ENCODE results near the gene RAPGEF5.
"Not testable (repeated sequence)": the region's sequence is repeated elsewhere in the genome, so short reads cannot be mapped to it uniquely, and the experiment has no call there.

RAPGEF5 gene

GRCh38 chr7:22109761-22110160 is 247.2 kb downstream of the RAPGEF5 start:
- Histone ChIP-seq H3K36me3 (ENCODE audit: insufficient read depth, low read depth, low read length) (no peaks in the 10 kb centered on the region), H3K27me3 (ENCODE audit: insufficient read depth, low read length) (no peaks in the 10 kb centered on the region), H3K9me3 (ENCODE audit: insufficient read depth, low read depth, low read length) (no peaks in the 10 kb centered on the region), H3K4me3 (ENCODE audit: low read length) (no peak overlapping the region), H3K27ac (ENCODE audit: low read length) (no peak overlapping the region), H3K4me1 (ENCODE audit: insufficient read depth, low read length) (no peaks in the 10 kb centered on the region), H3K9ac (ENCODE audit: low read depth, low read length) (no peak overlapping the region)

GRCh38 chr7:22108151-22108845 is 248.7 kb downstream of the RAPGEF5 start:
- H3K9me3 ChIP-seq (ENCODE audit: insufficient read depth, low read depth, low read length): no peaks in the 10 kb centered on the region
- H3K4me3 ChIP-seq (ENCODE audit: low read length): no peak overlapping the region
- H3K36me3 ChIP-seq (ENCODE audit: insufficient read depth, low read depth, low read length): no peaks in the 10 kb centered on the region
- no peaks in the 10 kb centered on the region for H3K27me3 ChIP-seq (ENCODE audit: insufficient read depth, low read length)
- no peaks in the 10 kb centered on the region for H3K4me1 ChIP-seq (ENCODE audit: insufficient read depth, low read length)
- H3K27ac ChIP-seq (ENCODE audit: low read length): no peak overlapping the region
- no peak overlapping the region for H3K9ac ChIP-seq (ENCODE audit: low read depth, low read length)

GRCh38 chr7:22105550-22105949 is 251.4 kb downstream of the RAPGEF5 start:
- Histone ChIP-seq H3K9ac (ENCODE audit: low read depth, low read length) (no peak overlapping the region), H3K4me3 (ENCODE audit: low read length) (no peak overlapping the region), H3K27me3 (ENCODE audit: insufficient read depth, low read length) (no peaks in the 10 kb centered on the region), H3K9me3 (ENCODE audit: insufficient read depth, low read depth, low read length) (peaks cover 6% of the 10 kb centered on the region; the same call in 1 of the 2 replicates), H3K36me3 (ENCODE audit: insufficient read depth, low read depth, low read length) (no peaks in the 10 kb centered on the region), H3K4me1 (ENCODE audit: insufficient read depth, low read length) (no peaks in the 10 kb centered on the region), H3K27ac (ENCODE audit: low read length) (no peak overlapping the region)

- Histone ChIP-seq H3K4me3 (ENCODE audit: low read length) (no peak overlapping the region), H3K4me1 (ENCODE audit: insufficient read depth, low read length) (peaks cover 9% of the 10 kb centered on the region; the same call in 1 of the 2 replicates), H3K27ac (ENCODE audit: low read length) (no peak overlapping the region), H3K9me3 (ENCODE audit: insufficient read depth, low read depth, low read length) (no peaks in the 10 kb centered on the region; the same call in none of the 2 replicates), H3K36me3 (ENCODE audit: insufficient read depth, low read depth, low read length) (no peaks in the 10 kb centered on the region), H3K27me3 (ENCODE audit: insufficient read depth, low read length) (no peaks in the 10 kb centered on the region), H3K9ac (ENCODE audit: low read depth, low read length) (no peak overlapping the region)
These were observed 262.3 kb downstream of the RAPGEF5 start for GRCh38 chr7:22094413-22095342.

- Histone ChIP-seq H3K4me3 (ENCODE audit: low read length) (no peak overlapping the region), H3K27me3 (ENCODE audit: insufficient read depth, low read length) (no peaks in the 10 kb centered on the region), H3K4me1 (ENCODE audit: insufficient read depth, low read length) (peaks cover 9% of the 10 kb centered on the region; the same call in 1 of the 2 replicates), H3K27ac (ENCODE audit: low read length) (no peak overlapping the region), H3K9me3 (ENCODE audit: insufficient read depth, low read depth, low read length) (no peaks in the 10 kb centered on the region; the same call in 1 of the 2 replicates), H3K9ac (ENCODE audit: low read depth, low read length) (no peak overlapping the region), H3K36me3 (ENCODE audit: insufficient read depth, low read depth, low read length) (no peaks in the 10 kb centered on the region)
These were observed 263.0 kb downstream of the RAPGEF5 start for GRCh38 chr7:22093936-22094335.

GRCh38 chr7:22093001-22093400 is 264.0 kb downstream of the RAPGEF5 start:
- Histone ChIP-seq H3K9me3 (ENCODE audit: insufficient read depth, low read depth, low read length) (no peaks in the 10 kb centered on the region; the same call in 1 of the 2 replicates), H3K4me3 (ENCODE audit: low read length) (no peak overlapping the region), H3K27ac (ENCODE audit: low read length) (no peak overlapping the region), H3K27me3 (ENCODE audit: insufficient read depth, low read length) (no peaks in the 10 kb centered on the region), H3K4me1 (ENCODE audit: insufficient read depth, low read length) (peaks cover 9% of the 10 kb centered on the region; the same call in 1 of the 2 replicates), H3K36me3 (ENCODE audit: insufficient read depth, low read depth, low read length) (no peaks in the 10 kb centered on the region), H3K9ac (ENCODE audit: low read depth, low read length) (no peak overlapping the region)

GRCh38 chr7:22090958-22091525 is 265.9 kb downstream of the RAPGEF5 start:
- H3K4me1 ChIP-seq (ENCODE audit: insufficient read depth, low read length); H3K9ac ChIP-seq (ENCODE audit: low read depth, low read length): not testable (repeated sequence)

GRCh38 chr7:22090512-22090911 is 266.4 kb downstream of the RAPGEF5 start:
- H3K9me3 ChIP-seq (ENCODE audit: insufficient read depth, low read depth, low read length): no peaks in the 10 kb centered on the region; the same call in 1 of the 2 replicates
- no peaks in the 10 kb centered on the region for H3K36me3 ChIP-seq (ENCODE audit: insufficient read depth, low read depth, low read length)
- H3K27me3 ChIP-seq (ENCODE audit: insufficient read depth, low read length): no peaks in the 10 kb centered on the region
- no peak overlapping the region for H3K9ac ChIP-seq (ENCODE audit: low read depth, low read length)
- no peak overlapping the region for H3K27ac ChIP-seq (ENCODE audit: low read length)
- no peak overlapping the region for H3K4me3 ChIP-seq (ENCODE audit: low read length)
- H3K4me1 ChIP-seq (ENCODE audit: insufficient read depth, low read length): peaks cover 2% of the 10 kb centered on the region; the same call in 1 of the 2 replicates

More at GRCh38 chr7:22090958-22091525, 265.9 kb downstream of the RAPGEF5 start:
- not testable (repeated sequence) for H3K27ac ChIP-seq (ENCODE audit: low read length); H3K27me3 ChIP-seq (ENCODE audit: insufficient read depth, low read length); H3K9me3 ChIP-seq (ENCODE audit: insufficient read depth, low read depth, low read length); H3K4me3 ChIP-seq (ENCODE audit: low read length); H3K36me3 ChIP-seq (ENCODE audit: insufficient read depth, low read depth, low read length)

GRCh38 chr7:22090107-22090506 is 266.8 kb downstream of the RAPGEF5 start:
- H3K27ac ChIP-seq (ENCODE audit: low read length): no peak overlapping the region

GRCh38 chr7:22088827-22089226 is 268.1 kb downstream of the RAPGEF5 start:
- no peaks in the 10 kb centered on the region; the same call in 1 of the 2 replicates for H3K4me1 ChIP-seq (ENCODE audit: insufficient read depth, low read length)
- no peaks in the 10 kb centered on the region; the same call in 1 of the 2 replicates for H3K9me3 ChIP-seq (ENCODE audit: insufficient read depth, low read depth, low read length)
- no peak overlapping the region for H3K27ac ChIP-seq (ENCODE audit: low read length)
- H3K27me3 ChIP-seq (ENCODE audit: insufficient read depth, low read length): peaks cover 10% of the 10 kb centered on the region
- no peaks in the 10 kb centered on the region for H3K36me3 ChIP-seq (ENCODE audit: insufficient read depth, low read depth, low read length)
- no peak overlapping the region for H3K9ac ChIP-seq (ENCODE audit: low read depth, low read length)
- H3K4me3 ChIP-seq (ENCODE audit: low read length): no peak overlapping the region

More at GRCh38 chr7:22090107-22090506, 266.8 kb downstream of the RAPGEF5 start:
- Histone ChIP-seq H3K4me3 (ENCODE audit: low read length) (no peak overlapping the region), H3K9ac (ENCODE audit: low read depth, low read length) (no peak overlapping the region), H3K9me3 (ENCODE audit: insufficient read depth, low read depth, low read length) (no peaks in the 10 kb centered on the region; the same call in 1 of the 2 replicates), H3K36me3 (ENCODE audit: insufficient read depth, low read depth, low read length) (no peaks in the 10 kb centered on the region), H3K27me3 (ENCODE audit: insufficient read depth, low read length) (no peaks in the 10 kb centered on the region), H3K4me1 (ENCODE audit: insufficient read depth, low read length) (no peaks in the 10 kb centered on the region)

GRCh38 chr7:22087861-22088260 is 269.1 kb downstream of the RAPGEF5 start:
- Histone ChIP-seq H3K4me3 (ENCODE audit: low read length) (no peak overlapping the region), H3K27ac (ENCODE audit: low read length) (no peak overlapping the region), H3K9me3 (ENCODE audit: insufficient read depth, low read depth, low read length) (no peaks in the 10 kb centered on the region; the same call in 1 of the 2 replicates), H3K4me1 (ENCODE audit: insufficient read depth, low read length) (peaks cover 3% of the 10 kb centered on the region; the same call in 1 of the 2 replicates), H3K9ac (ENCODE audit: low read depth, low read length) (no peak overlapping the region), H3K36me3 (ENCODE audit: insufficient read depth, low read depth, low read length) (no peaks in the 10 kb centered on the region), H3K27me3 (ENCODE audit: insufficient read depth, low read length) (peaks cover 16% of the 10 kb centered on the region)
